Mammary epithelial cell (primary cell): ENCODE results near the gene CLCA1.

Source experiments
- CTCF ChIP-seq, 2 donors: IDR thresholded peaks in 1 of 2; conservative IDR thresholded peaks in 1 of 2; 2 replicates each; pipeline ENCODE4 v1.5.1; 2011 to 2012; ENCODE audit warnings: inconsistent platforms in 2 of 2, low read length in 2 of 2, mild to moderate bottlenecking in 2 of 2, control low read depth in 1 of 2, low read depth in 1 of 2; ENCODE audit not compliant: insufficient read depth in 1 of 2; ENCODE audit errors: extremely low read depth in 1 of 2
- EZH2 ChIP-seq: IDR thresholded peaks from 2 replicates; pipeline ENCODE4 v1.6.1; 2012; ENCODE audit warnings: low read length, inconsistent platforms, borderline replicate concordance

GRCh38 chr1:86504137-86504479 is 35.4 kb downstream of the CLCA1 start:
- TF ChIP-seq CTCF (conservative IDR thresholded peaks at IDR 0.05 in 1 of 2, IDR thresholded peaks at IDR 0.05 in 1 of 2; ENCODE audit: extremely low read depth in 1 of 2, insufficient read depth in 1 of 2, low read depth in 1 of 2, low read length in 2 of 2): no peak
- no peak for TF ChIP-seq EZH2
